NK-92 (cell line): ENCODE data around the gene TSPAN33.
"Not testable (repeated sequence)": the region's sequence is repeated elsewhere in the genome, so short reads cannot be mapped to it uniquely, and the experiment has no call there.

ENCODE experiments used
- DNase-seq: peaks from one replicate; lab custom pipeline; 2025; ENCODE audit not compliant: unreplicated experiment; lab: John Stamatoyannopoulos, UW

Gene TSPAN33

DNA sequence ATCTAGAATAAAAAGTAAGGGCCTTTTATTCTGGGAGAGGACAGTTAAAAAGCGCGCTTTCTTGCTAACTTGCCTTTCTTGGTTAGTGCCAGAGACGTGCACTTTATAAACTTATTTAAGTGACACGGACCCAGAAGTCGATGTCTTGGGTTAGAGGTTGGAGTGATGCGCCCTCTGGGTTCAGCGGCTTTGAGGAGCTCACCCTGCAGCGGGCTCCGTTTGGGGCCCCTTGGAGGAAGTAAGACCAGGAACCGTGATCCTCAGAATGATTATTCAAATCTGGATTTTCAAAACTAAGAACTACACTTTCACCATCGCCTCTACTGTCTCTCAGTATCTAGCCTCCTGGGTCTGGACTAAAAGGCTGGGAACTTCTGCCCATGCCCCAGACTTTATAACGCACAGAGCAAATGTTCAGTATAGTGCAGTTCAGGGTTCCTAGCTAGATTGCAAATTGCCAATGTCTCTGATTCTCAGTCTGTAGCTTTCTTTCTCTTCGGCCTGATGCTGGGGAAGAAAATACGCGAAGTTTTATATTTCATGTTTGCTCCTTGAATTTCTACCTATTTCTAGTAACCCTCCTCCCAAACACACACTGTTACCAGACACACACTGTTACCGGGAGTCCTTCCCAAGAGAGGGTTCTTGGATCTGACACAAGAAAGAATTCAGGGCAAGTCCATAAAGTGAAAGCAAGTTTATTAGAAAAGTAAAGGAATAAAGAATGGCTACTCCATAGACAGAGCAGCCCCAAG lies 25.4 kb downstream of the TSPAN33 start:
- DNase-seq = no peak

- DNase-seq = no peak
These were observed 26.0 kb downstream of the TSPAN33 start for GRCh38 chr7:129170441-129171021.

DNA sequence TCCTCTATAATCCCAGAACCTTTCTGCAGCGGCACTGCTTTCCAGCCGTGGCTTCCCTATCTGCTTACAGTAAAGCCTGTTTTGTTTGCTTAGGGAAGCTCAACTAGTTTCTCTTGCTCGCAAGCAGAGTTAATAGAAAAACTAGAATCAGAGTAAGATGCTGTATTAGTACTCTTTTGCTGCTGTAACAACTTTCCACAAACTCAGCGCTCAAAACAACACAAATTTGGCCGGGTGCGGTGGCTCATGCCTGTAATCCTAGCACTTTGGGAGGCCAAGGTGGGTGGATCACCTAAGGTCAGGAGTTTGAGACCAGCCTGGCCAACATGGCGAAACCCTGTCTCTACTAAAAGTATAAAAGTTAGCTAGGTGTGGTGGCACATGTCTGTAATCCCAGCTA lies 29.4 kb downstream of the TSPAN33 start:
- not testable (repeated sequence) for DNase-seq

GRCh38 chr7:129176916-129177710 lies 32.6 kb downstream of the TSPAN33 start:
- no peak for DNase-seq

DNA sequence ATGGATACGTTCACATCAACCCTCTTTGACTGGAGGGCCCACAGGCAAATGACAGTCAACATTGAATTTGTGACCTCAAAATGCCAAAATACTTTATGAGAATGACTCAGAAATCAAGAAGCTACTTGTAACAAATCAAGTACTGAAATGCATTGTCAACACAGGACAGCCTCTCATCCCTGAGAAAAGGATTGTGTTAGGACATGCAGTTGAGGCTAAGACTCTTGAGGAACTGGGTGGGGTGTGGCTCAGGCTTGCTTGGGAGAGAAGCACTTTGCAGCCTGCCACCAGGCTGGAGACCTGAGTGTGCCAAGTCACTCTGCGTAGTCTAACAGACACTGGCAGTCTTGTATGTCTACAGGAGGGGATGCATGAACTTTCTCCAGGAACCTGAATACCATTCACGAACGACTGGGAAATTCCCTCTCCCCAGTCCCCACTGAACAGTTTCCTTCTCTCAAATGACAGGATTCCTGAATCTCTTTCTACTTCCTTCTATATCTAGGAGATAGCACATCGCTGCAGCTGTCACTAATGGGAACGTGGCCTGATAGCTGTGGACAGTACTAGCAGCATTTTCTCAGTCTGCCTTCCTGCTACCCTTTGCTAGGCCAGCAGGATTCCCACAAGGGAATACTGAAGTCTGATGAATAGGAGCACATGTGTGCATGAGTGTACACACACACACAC lies 40.6 kb downstream of the TSPAN33 start:
- no peak for DNase-seq

GRCh38 chr7:129186749-129187260 lies 42.3 kb downstream of the TSPAN33 start:
- no peak for DNase-seq

- no peak for DNase-seq
These were observed 43.3 kb downstream of the TSPAN33 start for GRCh38 chr7:129187681-129188371.

- no peak for DNase-seq
These were observed 43.9 kb downstream of the TSPAN33 start, which contains the start of gene SMO for GRCh38 chr7:129188372-129188891. Gene SMO (plus strand): TSS chr7:129188633. CDS start chr7:129189152, 519 bp downstream.

DNA sequence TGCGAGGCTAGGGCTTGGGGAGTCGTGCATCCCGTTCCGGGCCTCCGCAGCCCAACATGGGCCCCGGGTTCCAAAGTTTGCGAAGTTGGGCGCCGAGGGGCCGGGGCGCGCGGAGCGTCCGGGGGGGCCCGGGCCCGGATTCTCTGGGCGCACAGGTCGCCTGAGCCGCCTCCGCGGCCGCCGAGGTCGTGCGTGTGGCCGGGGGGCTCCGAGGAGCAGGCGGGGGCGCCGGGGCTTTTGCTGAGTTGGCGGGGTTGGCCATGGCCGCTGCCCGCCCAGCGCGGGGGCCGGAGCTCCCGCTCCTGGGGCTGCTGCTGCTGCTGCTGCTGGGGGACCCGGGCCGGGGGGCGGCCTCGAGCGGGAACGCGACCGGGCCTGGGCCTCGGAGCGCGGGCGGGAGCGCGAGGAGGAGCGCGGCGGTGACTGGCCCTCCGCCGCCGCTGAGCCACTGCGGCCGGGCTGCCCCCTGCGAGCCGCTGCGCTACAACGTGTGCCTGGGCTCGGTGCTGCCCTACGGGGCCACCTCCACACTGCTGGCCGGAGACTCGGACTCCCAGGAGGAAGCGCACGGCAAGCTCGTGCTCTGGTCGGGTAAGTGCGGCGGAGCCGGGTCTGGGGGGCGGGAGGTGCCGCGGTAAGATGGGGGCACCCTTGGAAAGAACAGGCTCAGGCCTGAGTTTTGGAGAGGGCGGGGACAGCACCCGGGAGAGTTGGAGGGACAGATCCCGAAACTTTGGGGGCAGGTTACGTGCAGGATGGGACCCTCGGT lies 44.6 kb downstream of the TSPAN33 start:
- DNase-seq = no peak

DNA sequence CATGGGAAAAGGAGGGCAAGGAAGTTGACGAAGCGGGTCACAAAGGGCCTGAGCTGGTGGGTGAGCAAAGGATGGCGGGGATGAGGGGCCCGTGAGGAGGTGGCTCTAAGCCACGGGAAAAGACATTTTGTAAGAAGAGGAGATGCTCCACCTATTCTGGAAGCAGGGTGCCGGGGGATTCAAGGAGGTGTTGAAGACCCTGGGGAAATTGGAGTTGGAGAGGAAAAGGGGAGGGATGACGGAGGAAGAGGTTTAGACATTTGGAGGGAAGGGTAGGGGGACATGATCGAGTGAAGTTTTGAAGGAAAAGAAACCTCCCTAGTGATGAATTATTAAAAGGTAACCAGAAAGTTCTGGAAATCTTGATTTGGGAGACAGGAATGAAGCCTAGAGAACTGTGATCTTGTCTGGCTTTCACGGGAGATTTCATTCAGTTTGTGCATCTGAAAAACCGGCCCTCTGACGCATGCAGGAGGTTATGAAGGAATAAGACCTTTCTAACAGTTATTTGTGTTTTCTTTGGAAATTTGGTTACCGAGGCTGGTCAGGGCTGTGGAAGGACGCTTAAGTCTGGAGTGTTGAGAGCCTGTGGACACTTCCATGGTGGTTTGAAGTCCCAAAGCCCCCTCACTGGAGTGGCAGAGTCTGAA lies 45.3 kb downstream of the TSPAN33 start:
- no peak for DNase-seq

DNA sequence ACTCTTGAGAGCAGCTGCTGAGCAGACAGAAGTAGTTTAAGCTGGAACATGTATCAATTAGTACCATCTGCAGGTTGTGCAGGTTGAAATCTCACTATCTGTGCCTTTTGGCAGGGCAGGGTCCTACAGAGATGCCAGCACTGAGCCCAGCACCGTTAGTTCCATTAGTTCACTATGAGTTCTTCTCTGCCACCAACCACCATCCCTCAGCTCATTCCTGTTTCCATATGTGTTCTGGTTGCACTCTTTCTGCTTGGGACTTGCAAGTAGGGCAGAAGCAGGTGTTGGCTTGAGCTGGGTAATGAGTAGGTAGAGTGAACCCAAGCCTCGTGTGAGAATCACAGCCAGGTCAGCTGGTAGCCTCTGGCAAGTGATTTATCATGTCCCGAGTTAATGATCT lies 46.8 kb downstream of the TSPAN33 start:
- DNase-seq = no peak

DNA sequence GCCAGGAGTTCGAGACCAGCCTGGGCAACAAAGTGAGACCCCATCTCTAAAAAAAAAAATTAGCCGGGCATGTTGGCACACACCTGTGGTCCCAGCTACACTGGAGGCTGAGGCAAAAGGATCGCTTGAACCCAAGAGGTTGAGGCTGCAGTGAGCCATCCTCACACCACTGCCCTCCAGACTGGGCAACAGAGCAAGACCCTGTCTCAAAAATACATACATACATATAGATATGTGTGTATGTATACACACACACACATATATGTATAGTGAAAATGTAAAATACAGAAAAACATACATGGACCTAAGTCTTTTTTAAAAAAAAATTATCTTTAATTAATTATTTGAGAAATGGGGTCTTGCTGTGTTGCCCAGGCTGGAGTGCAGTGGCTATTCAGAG lies 49.4 kb downstream of the TSPAN33 start:
- no peak for DNase-seq

DNA sequence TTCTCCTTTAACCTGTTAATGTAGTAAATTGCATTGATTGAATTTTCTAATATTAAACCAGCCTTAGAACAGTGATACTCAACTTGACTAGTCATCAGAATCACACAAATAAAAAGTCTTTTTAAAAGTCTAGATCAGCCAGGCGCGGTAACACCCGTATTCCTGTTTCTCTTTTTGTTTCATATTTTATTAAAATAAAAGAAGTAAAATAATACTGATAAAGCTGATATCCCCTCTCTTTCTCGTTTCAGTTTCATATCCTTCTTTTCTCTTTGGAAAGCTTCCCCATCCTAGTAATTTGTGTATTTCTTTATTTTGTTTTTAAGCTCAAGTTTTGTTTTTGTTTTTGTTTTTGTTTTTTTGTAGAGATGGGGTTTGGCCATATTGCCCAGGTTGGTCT lies 53.3 kb downstream of the TSPAN33 start:
- no peak for DNase-seq

GRCh38 chr7:129199406-129199805 lies 54.9 kb downstream of the TSPAN33 start:
- no peak for DNase-seq

DNA sequence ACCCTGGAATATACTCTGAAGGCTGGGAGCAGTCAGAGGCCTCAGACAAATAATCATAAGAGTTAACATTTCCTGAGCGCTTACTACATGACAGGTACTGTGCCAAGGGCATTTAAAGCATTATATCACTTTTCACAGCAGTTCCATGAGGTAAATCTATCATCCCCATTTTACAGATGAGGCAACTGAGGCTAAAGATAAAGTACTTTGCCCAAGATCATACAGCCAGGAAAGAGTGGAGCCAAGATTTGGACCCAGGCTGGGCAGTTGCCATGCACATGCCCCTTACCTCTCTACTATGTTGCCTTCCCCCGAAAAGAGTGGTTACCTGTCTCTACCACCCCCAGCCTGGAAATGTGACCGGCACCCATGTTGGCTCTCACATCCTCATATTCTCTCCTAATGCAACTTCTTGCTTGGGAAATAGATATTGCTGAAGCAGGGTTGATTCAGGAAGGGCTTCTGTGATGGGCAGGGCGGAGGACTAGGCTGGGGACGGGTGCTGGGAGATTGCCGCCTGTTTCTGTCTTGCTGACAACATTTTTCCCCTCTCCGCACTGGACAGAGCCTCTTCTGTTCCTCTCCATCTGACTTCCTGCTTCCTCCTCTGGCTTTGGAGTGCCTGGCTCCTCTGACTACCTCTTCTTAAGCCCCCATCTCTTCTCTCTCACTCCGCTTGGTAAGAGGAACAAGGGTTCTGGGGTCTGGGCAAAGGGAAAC lies 57.7 kb downstream of the TSPAN33 start:
- no peak for DNase-seq

DNA sequence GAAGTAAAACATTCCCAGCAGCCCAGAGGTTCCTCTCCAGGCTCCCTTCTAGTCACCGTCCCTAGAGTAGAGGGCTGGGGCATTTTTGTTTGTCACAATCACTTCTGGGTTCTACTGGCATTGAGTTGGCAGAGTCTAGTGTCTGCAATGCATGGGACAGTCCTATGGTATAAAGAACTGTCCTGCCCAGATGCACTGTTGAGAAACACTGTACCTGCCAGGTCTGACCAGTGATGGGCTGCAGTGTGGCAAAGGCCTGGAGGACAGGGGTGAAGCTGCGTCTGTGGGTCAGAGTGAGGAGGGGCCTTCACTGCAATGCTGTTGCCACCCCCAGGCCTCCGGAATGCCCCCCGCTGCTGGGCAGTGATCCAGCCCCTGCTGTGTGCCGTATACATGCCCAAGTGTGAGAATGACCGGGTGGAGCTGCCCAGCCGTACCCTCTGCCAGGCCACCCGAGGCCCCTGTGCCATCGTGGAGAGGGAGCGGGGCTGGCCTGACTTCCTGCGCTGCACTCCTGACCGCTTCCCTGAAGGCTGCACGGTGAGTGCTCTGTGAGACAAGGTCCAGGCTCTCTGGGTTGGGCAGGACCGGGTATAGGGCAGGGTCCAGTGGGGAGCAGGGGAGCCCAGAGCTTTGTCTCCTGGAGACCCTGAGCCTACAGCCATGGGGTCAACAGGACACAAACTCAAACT lies 58.7 kb downstream of the TSPAN33 start:
- no peak for DNase-seq

DNA sequence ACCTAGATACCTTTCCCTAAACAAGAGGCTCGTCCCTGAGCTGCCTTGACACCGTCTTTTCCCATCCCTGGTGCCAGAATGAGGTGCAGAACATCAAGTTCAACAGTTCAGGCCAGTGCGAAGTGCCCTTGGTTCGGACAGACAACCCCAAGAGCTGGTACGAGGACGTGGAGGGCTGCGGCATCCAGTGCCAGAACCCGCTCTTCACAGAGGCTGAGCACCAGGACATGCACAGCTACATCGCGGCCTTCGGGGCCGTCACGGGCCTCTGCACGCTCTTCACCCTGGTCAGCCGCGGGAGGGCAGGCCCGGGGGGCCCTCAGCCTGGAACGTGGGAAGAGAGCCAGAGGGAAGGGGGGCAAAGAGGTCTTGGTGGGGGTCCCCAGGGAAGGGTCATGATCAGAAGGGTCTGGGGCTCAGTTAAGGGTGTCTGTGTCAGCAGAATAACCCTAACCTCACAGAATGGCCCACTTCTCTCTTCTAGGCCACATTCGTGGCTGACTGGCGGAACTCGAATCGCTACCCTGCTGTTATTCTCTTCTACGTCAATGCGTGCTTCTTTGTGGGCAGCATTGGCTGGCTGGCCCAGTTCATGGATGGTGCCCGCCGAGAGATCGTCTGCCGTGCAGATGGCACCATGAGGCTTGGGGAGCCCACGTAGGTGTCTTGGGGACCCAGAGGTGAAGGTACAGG lies 60.8 kb downstream of the TSPAN33 start:
- no peak for DNase-seq
